ENCODE data around the gene SEPHS2.
"Not testable (repeated sequence)": the region's sequence is repeated elsewhere in the genome, so short reads cannot be mapped to it uniquely, and the experiment has no call there.

The SEPHS2 gene

DNA sequence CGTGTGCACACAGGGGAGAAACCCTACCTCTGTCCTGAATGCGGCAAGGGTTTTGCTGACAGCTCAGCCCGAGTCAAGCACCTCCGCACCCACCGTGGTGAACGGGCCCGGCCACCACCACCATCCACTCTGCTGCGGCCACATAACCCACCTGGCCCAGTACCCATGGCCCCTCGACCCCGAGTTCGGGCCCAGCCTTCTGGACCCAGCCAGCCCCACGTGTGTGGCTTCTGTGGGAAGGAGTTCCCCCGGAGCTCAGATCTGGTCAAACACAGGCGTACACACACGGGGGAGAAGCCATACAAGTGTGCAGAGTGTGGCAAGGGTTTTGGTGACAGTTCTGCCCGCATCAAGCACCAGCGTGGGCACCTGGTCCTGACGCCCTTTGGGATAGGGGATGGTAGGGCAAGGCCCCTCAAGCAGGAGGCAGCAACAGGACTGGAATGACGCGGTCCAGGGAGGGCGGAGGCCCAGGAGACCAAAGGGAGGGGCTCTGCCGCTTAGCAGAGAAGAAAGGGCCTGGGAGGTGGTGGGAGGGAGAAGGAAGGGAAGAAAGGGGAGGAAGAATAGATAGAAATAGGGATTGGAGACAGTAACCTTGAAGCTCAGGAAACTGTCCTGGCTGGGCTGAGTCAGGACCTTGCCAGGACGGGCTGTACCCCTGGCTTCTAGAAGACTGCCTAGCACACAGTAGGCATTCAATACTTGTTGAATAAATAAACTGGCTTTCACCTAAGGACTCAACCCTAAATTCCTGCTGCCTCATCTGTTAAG lies 46.8 kb downstream of the SEPHS2 start:
- no peak for DNase-seq (ENCODE audit: low spot score)

GRCh38 chr16:30397776-30398660 lies 47.7 kb downstream of the SEPHS2 start:
- no peak for DNase-seq (ENCODE audit: low spot score)

- no peak for DNase-seq (ENCODE audit: low spot score)
Measured at GRCh38 chr16:30397056-30397455, 48.6 kb downstream of the SEPHS2 start.

- DNase-seq (ENCODE audit: low spot score) = not testable (repeated sequence)
Measured at GRCh38 chr16:30396627-30397026, 49.0 kb downstream of the SEPHS2 start.

DNA sequence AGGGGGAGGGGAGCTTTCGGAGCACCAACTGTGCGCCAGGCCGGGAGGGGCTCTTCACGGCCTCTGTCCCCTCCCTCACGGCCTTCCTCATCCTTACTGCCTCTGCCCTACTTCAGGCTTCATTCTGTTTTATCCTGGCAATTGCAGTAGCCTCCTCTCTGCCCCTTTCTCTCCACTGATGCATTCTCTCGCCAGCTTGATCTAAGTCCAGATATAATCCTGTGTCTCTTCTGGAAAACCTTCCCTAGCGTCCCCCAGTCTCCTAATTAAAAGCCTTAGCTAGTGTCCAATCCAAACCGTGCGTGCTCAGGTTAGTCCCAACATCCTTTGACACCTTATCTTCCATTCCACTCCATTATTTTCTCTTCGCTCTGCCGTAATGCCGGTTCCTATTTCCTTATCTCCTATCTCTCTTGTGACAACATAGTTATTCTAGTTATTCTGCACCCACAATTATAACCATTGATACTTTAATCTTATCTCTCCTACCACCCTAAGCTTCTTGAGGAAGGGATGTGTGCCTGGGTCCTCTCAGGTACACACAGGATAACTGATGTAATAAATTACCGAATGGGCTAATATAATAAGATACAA lies 49.6 kb downstream of the SEPHS2 start:
- no peak for DNase-seq (ENCODE audit: low spot score)

DNA sequence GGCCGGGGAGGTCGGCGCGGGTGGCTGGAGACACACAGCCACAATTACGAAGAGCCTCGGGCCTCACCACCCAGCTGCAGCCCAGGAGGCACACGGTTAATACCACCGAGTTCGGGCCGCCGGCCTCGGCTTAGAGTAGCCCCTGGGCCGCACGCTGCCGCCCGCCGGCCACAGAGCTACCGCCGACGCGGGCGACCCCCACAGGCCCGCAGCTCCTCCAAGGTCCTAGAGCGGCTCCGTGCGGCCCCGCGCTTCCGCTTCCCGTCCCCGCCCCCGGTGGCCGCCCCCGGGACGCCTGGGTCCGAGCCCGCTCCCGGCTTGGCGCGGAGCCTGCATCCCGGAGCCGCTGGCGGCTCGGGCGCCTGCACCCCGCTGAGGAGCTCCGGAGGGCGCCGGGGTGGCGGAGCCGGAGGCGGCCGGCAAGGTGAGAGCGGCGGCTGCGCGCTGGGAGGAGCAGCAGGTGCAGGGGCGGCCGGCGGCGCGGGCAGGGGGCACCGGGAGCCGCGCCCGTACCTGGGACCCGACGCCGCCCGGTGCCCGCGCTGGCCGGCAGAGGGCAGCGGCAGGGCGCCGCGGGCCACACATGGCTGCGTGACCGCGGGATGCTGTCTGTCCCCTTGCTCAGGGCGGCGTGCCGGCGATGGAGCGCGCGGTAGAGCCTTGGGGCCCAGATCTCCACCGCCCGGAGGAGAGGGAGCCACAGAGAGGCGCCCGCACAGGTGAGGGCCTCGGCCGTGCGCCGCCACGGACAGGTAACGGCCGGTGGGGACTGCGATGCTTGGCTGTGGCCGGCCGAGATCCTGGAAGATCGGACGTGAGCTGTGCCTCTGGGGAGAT lies 50.3 kb downstream of the SEPHS2 start, which contains the start of gene ZNF48:
Gene ZNF48 (plus strand): TSS at position 266 of the 837 bp plus-strand sequence. CDS start 375 bp downstream, at position 641.
- no peak for DNase-seq (ENCODE audit: low spot score)

DNA sequence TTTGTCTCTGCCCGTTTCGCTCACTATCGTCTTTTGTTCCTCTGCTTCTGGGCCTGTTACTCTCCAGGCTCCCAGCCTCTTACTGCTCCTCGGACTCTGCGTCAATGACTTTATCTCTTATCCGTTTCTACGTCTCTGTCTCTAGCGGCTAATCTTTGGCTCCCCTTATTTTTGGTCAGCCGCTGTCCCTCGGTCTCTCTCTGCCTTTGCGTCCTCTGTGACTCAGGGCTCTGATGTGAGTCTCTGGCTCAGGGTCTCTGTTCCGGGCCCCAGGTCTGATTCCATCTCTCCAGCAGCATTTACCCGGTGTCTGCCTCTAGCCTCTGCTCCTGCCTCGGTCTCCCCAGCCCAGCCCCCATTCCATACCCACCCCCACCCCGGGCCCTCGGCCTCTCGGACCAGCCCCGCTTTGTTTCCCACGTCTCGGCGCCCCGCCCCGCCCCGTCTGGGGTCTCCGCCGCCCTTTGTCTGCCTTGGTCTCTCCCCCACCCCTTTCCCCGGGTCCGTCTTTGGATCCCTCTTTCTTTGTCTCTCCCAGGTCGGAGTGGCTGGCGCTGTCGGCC lies 51.0 kb downstream of the SEPHS2 start:
- DNase-seq (ENCODE audit: low spot score) = no peak
